ENCODE results near the gene CNTNAP2. TPM values are rescaled to one million over a fixed set of nuclear protein-coding genes. Genes with fewer than 3 reads are reported as not detected.

Gene CNTNAP2
- total RNA-seq, 1 experiment from 2014 or later = 42.5 TPM

- intact Hi-C loops (cut with micrococcal nuclease; ENCODE audit: unreplicated experiment) = no loop called here
- Histone ChIP-seq H3K4me1 (no peaks in the 10 kb centered on the region), H3K9me3 (no peaks in the 10 kb centered on the region), H3K4me3 (ENCODE audit: low read depth, low read length) (no peak overlapping the region), H3K36me3 (ENCODE audit: control insufficient read depth, insufficient read depth, low read length) (no peaks in the 10 kb centered on the region), H3K27me3 (replicated peaks; ENCODE audit: control insufficient read depth, insufficient read depth, low read length) (no peaks in the 10 kb centered on the region)
- no peak for DNase-seq
- no peaks in the 10 kb centered on the region for H3K27me3 Mint-ChIP-seq (ENCODE audit: insufficient read depth, unreplicated experiment)
- POLR2A ChIA-PET = no interaction called here
- no peak overlapping the region for H3K27ac Mint-ChIP-seq (ENCODE audit: unreplicated experiment)
- TF ChIP-seq CTCF (IDR thresholded peaks at IDR 0.05; ENCODE audit: insufficient read depth in 1 of 2, low read depth in 1 of 2, low read length in 1 of 2, severe bottlenecking in 1 of 2, unreplicated experiment in 1 of 2) = no peak
- no peak overlapping the region for H3K4me3 Mint-ChIP-seq (ENCODE audit: unreplicated experiment)
- BruUV-seq (replicated peaks) = no TSS peak
- H3K36me3 Mint-ChIP-seq (ENCODE audit: insufficient read depth, unreplicated experiment) = peaks cover 12% of the 10 kb centered on the region
- H3K4me1 Mint-ChIP-seq (ENCODE audit: low read depth, unreplicated experiment) = no peaks in the 10 kb centered on the region
- H3K9me3 Mint-ChIP-seq (ENCODE audit: unreplicated experiment) = no peaks in the 10 kb centered on the region
- CTCF ChIA-PET = no interaction called here
These were observed 2264.2 kb downstream of the CNTNAP2 start for GRCh38 chr7:148380596-148381419.

- no peak overlapping the region for H3K4me3 Mint-ChIP-seq (ENCODE audit: unreplicated experiment)
- intact Hi-C loops (cut with micrococcal nuclease; ENCODE audit: unreplicated experiment) = no loop called here
- H3K36me3 ChIP-seq (ENCODE audit: control insufficient read depth, insufficient read depth, low read length) = no peaks in the 10 kb centered on the region
- H3K4me1 Mint-ChIP-seq (ENCODE audit: low read depth, unreplicated experiment) = no peaks in the 10 kb centered on the region
- no peaks in the 10 kb centered on the region for H3K27me3 ChIP-seq (replicated peaks; ENCODE audit: control insufficient read depth, insufficient read depth, low read length)
- H3K27ac Mint-ChIP-seq (ENCODE audit: unreplicated experiment) = peak overlapping the region; percentile 40
- H3K9me3 Mint-ChIP-seq (ENCODE audit: unreplicated experiment) = no peaks in the 10 kb centered on the region
- no peak for TF ChIP-seq CTCF (IDR thresholded peaks at IDR 0.05; ENCODE audit: insufficient read depth in 1 of 2, low read depth in 1 of 2, low read length in 1 of 2, severe bottlenecking in 1 of 2, unreplicated experiment in 1 of 2)
- no peak for DNase-seq
- H3K4me3 ChIP-seq (ENCODE audit: low read depth, low read length) = no peak overlapping the region
- CTCF ChIA-PET = no interaction called here
- POLR2A ChIA-PET = no interaction called here
- BruUV-seq (replicated peaks) = no TSS peak
- peaks cover 12% of the 10 kb centered on the region for H3K36me3 Mint-ChIP-seq (ENCODE audit: insufficient read depth, unreplicated experiment)
- H3K27me3 Mint-ChIP-seq (ENCODE audit: insufficient read depth, unreplicated experiment) = no peaks in the 10 kb centered on the region
- no peaks in the 10 kb centered on the region for H3K9me3 ChIP-seq
- no peaks in the 10 kb centered on the region for H3K4me1 ChIP-seq
These were observed 2266.0 kb downstream of the CNTNAP2 start for GRCh38 chr7:148382596-148382995.

- peaks cover 12% of the 10 kb centered on the region for H3K36me3 Mint-ChIP-seq (ENCODE audit: insufficient read depth, unreplicated experiment)
- no peak for DNase-seq
- no peak overlapping the region for H3K27ac Mint-ChIP-seq (ENCODE audit: unreplicated experiment)
- no peak for TF ChIP-seq CTCF (IDR thresholded peaks at IDR 0.05; ENCODE audit: insufficient read depth in 1 of 2, low read depth in 1 of 2, low read length in 1 of 2, severe bottlenecking in 1 of 2, unreplicated experiment in 1 of 2)
- no peaks in the 10 kb centered on the region for H3K4me1 Mint-ChIP-seq (ENCODE audit: low read depth, unreplicated experiment)
- H3K27me3 Mint-ChIP-seq (ENCODE audit: insufficient read depth, unreplicated experiment) = no peaks in the 10 kb centered on the region
- H3K9me3 Mint-ChIP-seq (ENCODE audit: unreplicated experiment) = no peaks in the 10 kb centered on the region
- no peak overlapping the region for H3K4me3 Mint-ChIP-seq (ENCODE audit: unreplicated experiment)
- ChIA-PET CTCF (no interaction called here), POLR2A (no interaction called here)
- no TSS peak for BruUV-seq (replicated peaks)
- Histone ChIP-seq H3K4me3 (ENCODE audit: low read depth, low read length) (no peak overlapping the region), H3K36me3 (ENCODE audit: control insufficient read depth, insufficient read depth, low read length) (no peaks in the 10 kb centered on the region), H3K27me3 (replicated peaks; ENCODE audit: control insufficient read depth, insufficient read depth, low read length) (no peaks in the 10 kb centered on the region), H3K4me1 (no peaks in the 10 kb centered on the region), H3K9me3 (no peaks in the 10 kb centered on the region)
- intact Hi-C loops (cut with micrococcal nuclease; ENCODE audit: unreplicated experiment) = no loop called here
These were observed 2267.1 kb downstream of the CNTNAP2 start for GRCh38 chr7:148383651-148384050.

All from Caco-2 (cell line).